ENCODE data around the gene SLC8B1. TPM values are rescaled to one million over a fixed set of nuclear protein-coding genes. Genes with fewer than 3 reads are reported as not detected.

The SLC8B1 gene
- total and polyA plus RNA-seq, 2 of the 4 experiments (the other 2 are of a cell fraction): 4.1 to 10.2 TPM

- POLR2A ChIA-PET (ENCODE audit: unreplicated experiment): no interaction called here
- no peak overlapping the region for H2BK20ac ChIP-seq (ENCODE audit: low read depth, low read length)
- no peak overlapping the region for H2AK9ac ChIP-seq (replicated peaks; ENCODE audit: low read depth, low read length, poor library complexity)
- H4K8ac ChIP-seq (ENCODE audit: low read depth in 2 of 2, low read length in 2 of 2): no peak overlapping the region
- ATAC-seq (ENCODE audit: low read depth) (no peak), DNase-seq (no peak)
- H2AFZ ChIP-seq (replicated peaks; ENCODE audit: low read length, poor library complexity): no peak overlapping the region
- in situ Hi-C loops (cut with MboI; ENCODE audit: low sequenced_read_pairs) (no loop called here), intact Hi-C loops (cut with micrococcal nuclease) (no loop called here), dilution Hi-C loops (cut with HindIII; ENCODE audit: low sequenced_read_pairs, unreplicated experiment) (no loop called here)
- no peak for TF ChIP-seq MAFK (IDR thresholded peaks at IDR 0.05; ENCODE audit: low read depth, low read length)
- TF ChIP-seq CHD1 (IDR thresholded peaks at IDR 0.05; ENCODE audit: low read depth, low read length): no peak
- TF ChIP-seq RAD21 (IDR thresholded peaks at IDR 0.05; ENCODE audit: low read length): no peak
- TF ChIP-seq, protein P1, sequence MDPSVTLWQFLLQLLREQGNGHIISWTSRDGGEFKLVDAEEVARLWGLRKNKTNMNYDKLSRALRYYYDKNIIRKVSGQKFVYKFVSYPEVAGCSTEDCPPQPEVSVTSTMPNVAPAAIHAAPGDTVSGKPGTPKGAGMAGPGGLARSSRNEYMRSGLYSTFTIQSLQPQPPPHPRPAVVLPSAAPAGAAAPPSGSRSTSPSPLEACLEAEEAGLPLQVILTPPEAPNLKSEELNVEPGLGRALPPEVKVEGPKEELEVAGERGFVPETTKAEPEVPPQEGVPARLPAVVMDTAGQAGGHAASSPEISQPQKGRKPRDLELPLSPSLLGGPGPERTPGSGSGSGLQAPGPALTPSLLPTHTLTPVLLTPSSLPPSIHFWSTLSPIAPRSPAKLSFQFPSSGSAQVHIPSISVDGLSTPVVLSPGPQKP (IDR thresholded peaks at IDR 0.05; ENCODE audit: borderline replicate concordance, low read depth, low read length): no peak
- no peak for TF ChIP-seq USF2 (IDR thresholded peaks at IDR 0.05; ENCODE audit: low read depth, low read length)
- TF ChIP-seq CEBPB (IDR thresholded peaks at IDR 0.05; ENCODE audit: low read depth, low read length): no peak
- no peak for TF ChIP-seq MXI1 (IDR thresholded peaks at IDR 0.05; ENCODE audit: borderline replicate concordance, low read depth, low read length)
- no peak for TF ChIP-seq SMC3 (IDR thresholded peaks at IDR 0.05; ENCODE audit: low read depth, low read length)
- no peak for TF ChIP-seq RCOR1 (IDR thresholded peaks at IDR 0.05; ENCODE audit: insufficient replicate concordance, low read length)
- TF ChIP-seq NFE2L2 (IDR thresholded peaks at IDR 0.05; ENCODE audit: low read depth, low read length): no peak
- no peak overlapping the region for H3K4me3 ChIP-seq (ENCODE audit: insufficient read depth, low read depth, low read length)
- CTCF ChIA-PET: interaction anchor here (0.7 kb wide), 1 partner anchor 582 kb away, joined by 5 read pairs; no protein-coding TSS in a partner anchor
- H2BK15ac ChIP-seq (ENCODE audit: low read depth, low read length): no peak overlapping the region
- H4K5ac ChIP-seq (ENCODE audit: low read depth, low read length): no peak overlapping the region
- H2BK120ac ChIP-seq (ENCODE audit: low read depth, low read length): no peak overlapping the region
- H4K20me1 ChIP-seq (ENCODE audit: insufficient read depth, low read length): peaks cover 10% of the 10 kb centered on the region
- no peak overlapping the region for H3K18ac ChIP-seq (ENCODE audit: low read depth, low read length)
- H2BK5ac ChIP-seq (ENCODE audit: low read depth, low read length, poor library complexity, severe bottlenecking): no peak overlapping the region
- peaks cover 9 to 43% of the 10 kb centered on the region in 2 experiments for H3K79me1 ChIP-seq (ENCODE audit: low read depth in 1 of 2, low read length in 2 of 2)
- 83% methylated on average over 6 of the region's 12 CpGs; no CpG with 5 or more reads in 1 of the 2 experiments for WGBS, 2 experiments (ENCODE audit: extremely low coverage in 2 of 2, insufficient read length in 1 of 2)
- H3K27me3 ChIP-seq (ENCODE audit: control insufficient read depth, insufficient read depth, low read length): no peaks in the 10 kb centered on the region
- H3K9ac ChIP-seq (ENCODE audit: low read depth, low read length): no peak overlapping the region
- H4K91ac ChIP-seq (ENCODE audit: insufficient read depth, low read depth, low read length): no peak overlapping the region; the same call in 1 of the 2 replicates
- no peak overlapping the region for H3K23ac ChIP-seq (ENCODE audit: low read depth, low read length)
- H3K14ac ChIP-seq (replicated peaks; ENCODE audit: low read depth, low read length): no peak overlapping the region
- H3K56ac ChIP-seq (ENCODE audit: extremely low read depth, insufficient read depth, low read length): no peak overlapping the region
- H2AK5ac ChIP-seq (ENCODE audit: low read depth, low read length): no peak overlapping the region
- H3K4me1 ChIP-seq (ENCODE audit: control insufficient read depth, insufficient read depth, low read length): peaks cover 9% of the 10 kb centered on the region
- no peaks in the 10 kb centered on the region for H3K9me3 ChIP-seq (ENCODE audit: control insufficient read depth, insufficient read depth, low read length)
- no peak overlapping the region for H3K4ac ChIP-seq (ENCODE audit: low read depth, low read length)
- peaks cover 14% of the 10 kb centered on the region for H3K9me1 ChIP-seq (ENCODE audit: insufficient read depth, low read length)
- H3K36me3 ChIP-seq (ENCODE audit: control insufficient read depth, insufficient read depth, low read length): no peaks in the 10 kb centered on the region; the same call in 1 of the 2 replicates
- no TSS peak for BruUV-seq (replicated peaks)
- H3K4me2 ChIP-seq (ENCODE audit: low read depth, low read length): no peak overlapping the region
- H3K27ac ChIP-seq (ENCODE audit: insufficient read depth, low read length): no peak overlapping the region
Observed at GRCh38 chr12:113361574-113362370, 26.9 kb upstream of the SLC8B1 start.

Measured in IMR-90 (cell line).